ENCODE measurements around the gene C11orf98.
A peak's percentile ranks its signal among the peaks of the same experiment; 100 is the strongest.
"Not testable (repeated sequence)": the region's sequence is repeated elsewhere in the genome, so short reads cannot be mapped to it uniquely, and the experiment has no call there.

C11orf98 gene

DNA sequence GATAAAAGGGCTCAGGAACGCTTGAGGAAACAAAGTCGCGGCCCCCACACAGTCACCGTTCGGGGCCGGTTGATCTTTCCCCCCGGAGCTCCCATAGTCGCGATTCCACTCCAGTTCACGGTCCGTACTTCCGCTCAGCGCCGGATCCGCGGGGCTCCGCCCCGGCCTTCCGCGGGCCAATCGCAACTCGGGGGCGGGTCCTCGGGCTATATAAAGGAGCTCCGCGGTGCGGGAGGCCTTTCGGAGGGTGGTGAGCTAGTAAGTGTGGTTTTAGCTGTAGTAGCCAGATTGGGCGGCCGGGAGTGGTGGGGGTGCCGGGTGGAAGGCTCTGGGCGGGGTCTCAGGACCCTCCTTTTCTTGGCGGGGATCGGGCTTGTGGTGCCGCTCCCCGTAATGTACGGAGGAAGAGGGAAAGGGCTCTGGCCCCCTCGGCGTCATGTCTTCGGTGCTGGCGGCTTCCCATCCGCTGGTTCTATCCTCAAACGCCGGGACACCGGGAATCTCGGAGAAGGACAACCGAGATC lies at the start of gene C11orf98, which contains the start of gene CSKMT:
C11orf98 (minus strand) TSS at position 136 of the 524 bp plus-strand sequence; CDS start at position 95, 41 bp downstream.
CSKMT (plus strand) TSS at position 238 of the 524 bp plus-strand sequence. CDS start 568 bp downstream, outside the sequence.
- DNase-seq = peak; percentile 95

DNA sequence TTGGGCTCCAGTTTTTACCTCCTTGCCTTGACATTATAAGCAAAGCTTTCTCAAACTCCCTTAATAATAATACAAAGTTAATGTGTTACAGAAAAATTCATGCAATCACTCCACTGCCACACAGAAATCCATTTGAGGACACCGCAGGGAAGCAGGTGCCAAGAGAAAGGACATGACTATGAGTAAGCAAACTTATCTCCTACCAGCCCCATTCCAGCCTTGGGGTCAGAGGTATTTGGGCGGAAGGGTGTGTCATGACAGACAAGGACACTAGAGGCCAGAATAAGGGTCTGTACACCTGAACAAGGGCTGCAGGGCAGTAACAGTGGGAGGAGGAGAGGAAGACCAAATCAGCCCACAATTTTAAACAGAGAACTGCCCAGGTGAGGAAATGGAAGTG lies 48.3 kb upstream of the C11orf98 start:
- no peak for DNase-seq

DNA sequence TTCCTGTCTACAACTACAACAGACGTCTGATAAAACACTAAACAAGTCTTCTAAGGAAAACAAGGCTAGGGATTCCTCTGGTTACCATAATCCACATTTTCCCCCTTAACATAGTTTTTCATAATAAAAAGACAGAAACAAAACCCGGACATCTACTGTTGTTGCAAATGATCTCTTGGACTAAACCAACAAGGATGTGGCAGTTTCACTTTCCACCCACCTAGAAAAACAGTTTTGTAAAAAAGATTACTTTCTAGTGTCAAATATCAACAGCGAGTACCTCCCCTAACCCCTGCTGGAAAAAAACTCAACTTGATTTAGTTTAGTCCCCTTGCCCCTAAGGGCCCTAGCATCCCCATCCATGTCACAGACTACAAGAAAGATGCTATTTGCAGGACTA lies 47.9 kb upstream of the C11orf98 start:
- DNase-seq = no peak

DNA sequence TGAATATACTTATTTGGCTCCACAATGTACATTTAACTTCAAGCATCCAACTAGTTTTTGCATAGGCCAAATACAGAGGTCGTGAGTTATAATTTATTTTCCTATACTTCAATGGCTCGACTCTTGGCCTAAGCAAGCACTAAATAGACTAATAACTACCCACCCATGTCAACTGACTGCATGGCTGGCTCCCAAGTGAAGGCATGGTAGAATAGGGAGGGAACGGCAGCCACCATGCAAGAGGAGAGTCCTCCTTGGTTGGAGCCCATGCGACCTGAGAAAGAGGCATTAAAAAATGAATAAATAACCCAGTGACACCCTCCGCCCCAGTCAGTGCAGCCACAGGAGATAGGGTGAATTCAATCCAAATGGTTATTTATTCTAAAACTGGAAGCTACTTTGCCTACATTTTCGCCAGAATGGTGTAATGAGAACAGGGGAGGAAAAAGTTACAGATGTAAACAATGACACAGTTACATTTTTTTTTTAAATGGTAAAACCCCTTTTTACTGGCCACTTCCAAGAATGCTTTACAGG lies 47.3 kb upstream of the C11orf98 start:
- DNase-seq = no peak

DNA sequence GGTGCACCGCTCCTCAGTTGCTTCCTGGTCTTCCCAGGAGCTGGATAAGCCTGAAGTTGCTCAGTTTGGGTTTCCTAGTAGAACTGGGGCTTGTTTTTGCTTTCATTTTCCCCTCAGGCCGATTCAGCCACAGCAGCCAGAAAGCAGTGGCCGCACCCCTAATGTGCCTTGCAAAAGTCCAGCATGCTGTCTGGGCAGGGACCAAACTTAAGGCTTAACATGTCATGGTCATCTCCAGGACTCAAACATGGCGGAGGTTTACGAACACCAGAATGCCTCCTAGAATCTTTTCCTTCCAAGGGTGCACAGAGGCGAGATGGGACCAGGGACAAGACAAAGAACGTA lies 45.0 kb upstream of the C11orf98 start:
- DNase-seq = no peak

DNA sequence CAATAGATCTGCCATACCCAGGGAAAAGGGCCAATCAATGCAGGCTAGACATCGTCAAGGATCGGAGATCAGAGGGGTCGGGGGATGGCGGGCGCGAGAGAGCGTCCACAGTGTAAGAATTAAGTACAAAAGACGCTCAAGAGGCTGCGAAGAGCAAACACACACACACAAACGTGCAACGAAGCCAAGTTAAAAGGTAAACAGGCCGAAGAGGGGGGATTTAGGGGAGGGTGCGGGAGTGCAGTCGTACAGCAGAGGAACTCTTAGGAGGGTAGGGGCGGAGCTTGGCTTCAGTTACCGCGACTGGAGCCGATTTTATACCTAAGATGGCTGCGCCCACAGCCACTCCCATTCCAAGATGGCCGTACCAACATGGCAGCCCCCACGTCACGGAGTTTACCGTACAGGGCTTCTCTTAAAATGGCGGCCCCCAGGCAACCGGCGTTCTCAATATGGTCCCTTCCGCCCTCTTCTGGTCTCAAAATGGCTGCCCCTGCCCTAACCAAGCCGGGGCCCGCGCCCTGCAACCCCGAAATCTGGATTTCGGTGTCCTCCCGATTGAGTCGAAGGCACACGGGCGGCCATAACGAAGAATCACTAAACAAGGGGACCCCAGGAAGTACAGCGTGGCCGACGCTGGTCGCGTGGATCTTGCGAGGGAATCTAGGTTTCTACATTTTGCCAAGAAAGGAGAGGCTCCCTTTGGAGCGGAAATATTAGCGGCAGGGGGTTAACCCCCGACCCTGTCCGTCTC lies 44.4 kb upstream of the C11orf98 start:
- peak; percentile 95 to 99 for DNase-seq

DNA sequence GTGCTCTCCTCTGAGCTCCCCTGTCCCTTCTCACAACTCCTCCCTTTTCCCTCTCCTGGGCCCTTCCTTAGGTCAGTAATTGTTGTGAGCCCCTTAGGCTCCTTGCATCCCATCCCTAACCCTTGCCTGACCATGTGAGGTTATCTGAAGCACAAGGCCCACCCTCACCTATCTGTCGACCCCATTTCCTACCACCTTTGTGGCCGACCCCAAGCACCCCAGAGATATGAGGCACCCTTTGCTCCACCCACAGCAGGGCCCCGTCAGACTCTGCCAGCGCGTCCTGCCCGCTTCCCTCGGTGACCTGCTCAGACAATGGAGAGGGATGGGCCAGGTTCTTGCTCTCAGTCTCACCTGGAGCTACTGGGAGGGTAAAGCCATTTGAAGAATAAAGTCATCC lies 43.8 kb upstream of the C11orf98 start:
- DNase-seq = no peak

DNA sequence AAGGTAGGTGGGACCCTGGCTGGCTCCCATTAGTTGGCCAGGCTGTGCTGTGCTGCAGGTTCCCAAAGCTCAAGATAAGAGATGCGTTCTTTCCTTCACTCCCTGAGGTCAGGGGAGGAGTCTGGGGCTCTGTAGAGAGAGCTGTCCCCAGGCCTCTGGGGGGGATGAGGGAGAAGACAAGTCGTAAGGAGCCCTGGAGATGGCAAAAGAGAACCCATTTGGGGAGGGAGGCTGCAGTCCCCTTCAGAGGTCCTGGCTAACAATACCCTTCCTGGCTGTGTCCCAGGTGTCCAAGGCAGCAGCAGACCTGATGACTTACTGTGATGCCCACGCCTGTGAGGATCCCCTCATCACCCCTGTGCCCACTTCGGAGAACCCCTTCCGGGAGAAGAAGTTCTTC lies 43.4 kb upstream of the C11orf98 start:
- no peak for DNase-seq

DNA sequence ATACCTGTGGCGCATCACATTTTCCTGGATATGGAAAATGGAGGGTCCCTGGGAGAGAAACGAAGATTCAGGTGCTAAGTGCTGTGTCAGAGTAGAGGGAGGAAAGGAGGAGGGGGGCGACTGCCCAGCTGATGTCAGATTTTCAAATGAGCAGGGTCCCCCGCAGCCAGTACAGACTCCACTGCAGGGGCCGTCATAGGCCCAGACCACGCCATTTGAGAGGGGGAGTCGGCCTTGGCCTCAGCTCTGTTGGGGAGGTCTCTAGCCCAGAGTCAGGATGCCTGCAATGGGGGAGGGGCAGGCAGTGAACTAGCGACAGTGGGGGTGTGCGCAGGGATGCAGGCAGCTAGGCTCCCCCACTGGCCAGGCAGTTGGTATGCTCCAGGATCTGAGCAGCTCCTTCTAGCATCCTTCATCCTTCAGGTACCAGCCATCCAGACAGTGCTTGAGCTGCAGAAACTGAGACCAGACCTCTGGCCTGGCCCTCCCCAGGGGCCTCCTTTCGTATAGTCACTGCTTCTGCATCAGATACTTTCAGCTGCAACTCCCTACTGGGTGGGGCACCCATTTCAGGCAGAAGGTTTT lies 42.4 kb upstream of the C11orf98 start, which contains the start of the genes BSCL2 and GNG3:
BSCL2 (minus strand) TSS at position 148 of the 585 bp plus-strand sequence. CDS start 229 bp downstream, outside the sequence.
GNG3 (plus strand) TSS at position 400 of the 585 bp plus-strand sequence. CDS start 620 bp downstream, outside the sequence.
- peak; percentile 61 to 84 for DNase-seq

DNA sequence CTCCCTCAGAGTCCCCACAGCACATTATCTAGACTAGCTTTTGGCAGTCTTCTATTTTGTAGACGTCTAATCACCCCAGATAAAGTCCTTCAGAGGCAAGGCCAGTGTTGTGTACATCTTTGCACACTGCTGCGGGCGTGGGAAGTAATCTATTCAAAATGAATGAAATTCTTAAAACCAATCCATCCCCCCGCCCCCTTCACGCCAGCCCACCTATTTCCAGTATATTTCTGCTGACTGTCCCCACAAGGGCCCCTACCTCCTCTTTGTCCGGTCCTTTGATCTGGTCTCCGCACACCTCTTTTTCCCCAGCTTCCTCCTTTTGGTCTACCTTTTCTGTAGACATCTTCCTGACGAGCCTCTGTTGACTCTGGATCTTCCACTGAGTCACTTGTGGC lies 41.8 kb upstream of the C11orf98 start:
- DNase-seq = no peak

DNA sequence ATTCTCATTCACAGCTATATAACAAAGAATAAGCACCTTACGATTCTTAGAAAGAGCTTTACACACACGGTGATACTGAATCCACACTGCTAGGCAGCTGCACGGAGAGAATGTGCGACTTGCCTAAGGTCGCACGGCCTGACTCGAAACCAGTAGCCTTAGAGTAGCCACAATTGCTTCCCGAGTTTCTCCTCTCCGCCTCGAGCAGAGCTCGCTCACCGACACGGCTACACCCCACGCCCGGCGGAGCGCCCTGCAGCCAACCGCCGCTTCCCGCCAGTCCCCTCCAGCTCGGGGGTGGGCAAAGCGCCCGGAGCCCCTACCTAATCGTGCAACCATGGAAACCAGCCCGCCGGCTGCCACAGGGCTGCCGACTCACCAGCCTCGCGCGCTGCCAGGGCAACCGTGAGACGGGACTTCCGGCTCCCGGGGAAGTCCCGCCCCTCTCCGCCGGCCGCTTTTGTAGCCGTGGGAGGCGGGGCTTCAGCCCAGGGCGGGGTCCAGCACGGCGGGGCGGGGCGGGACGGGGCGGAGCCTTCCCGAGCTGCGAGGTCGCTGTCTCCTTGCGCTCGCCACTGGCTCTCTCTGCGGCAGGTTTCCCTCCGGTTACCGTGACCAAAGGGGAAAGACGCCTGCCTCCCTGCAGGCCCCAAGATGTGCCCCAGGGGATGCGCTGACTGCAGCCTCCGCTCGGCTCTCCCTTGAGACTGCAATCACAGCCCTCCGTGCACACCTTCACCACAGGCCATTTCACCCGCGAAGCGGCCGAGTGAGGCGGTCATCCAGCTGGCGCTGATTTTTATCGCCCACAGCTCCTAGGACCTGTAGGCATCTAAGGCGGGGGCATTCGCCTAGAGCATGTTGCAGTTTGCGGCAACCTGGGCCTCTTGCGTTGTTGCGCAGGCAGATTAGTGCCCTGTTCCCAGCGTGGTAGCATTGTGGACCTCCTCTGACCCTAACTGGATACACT lies 41.2 kb upstream of the C11orf98 start:
- DNase-seq = peak; percentile 92 to 95

DNA sequence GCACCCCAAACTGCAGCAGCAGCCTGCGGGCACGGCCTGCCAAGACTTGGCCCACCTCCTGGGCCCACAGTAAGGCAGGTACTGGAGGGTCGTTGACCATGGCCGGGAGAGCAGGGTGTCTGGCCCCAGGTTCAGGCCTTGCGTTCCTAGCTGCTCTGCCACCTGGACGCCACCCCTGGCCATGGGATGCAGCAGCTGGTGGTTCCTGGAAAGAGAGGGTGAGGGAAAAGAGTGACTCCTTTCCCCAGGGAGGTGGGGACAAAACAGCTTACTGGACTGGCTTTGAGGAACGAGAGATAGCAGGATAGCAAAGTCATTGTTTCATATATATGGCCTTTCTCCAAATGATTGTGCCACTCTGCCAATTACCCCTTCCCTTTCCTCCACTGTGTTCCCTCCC lies 40.4 kb upstream of the C11orf98 start:
- DNase-seq = no peak

DNA sequence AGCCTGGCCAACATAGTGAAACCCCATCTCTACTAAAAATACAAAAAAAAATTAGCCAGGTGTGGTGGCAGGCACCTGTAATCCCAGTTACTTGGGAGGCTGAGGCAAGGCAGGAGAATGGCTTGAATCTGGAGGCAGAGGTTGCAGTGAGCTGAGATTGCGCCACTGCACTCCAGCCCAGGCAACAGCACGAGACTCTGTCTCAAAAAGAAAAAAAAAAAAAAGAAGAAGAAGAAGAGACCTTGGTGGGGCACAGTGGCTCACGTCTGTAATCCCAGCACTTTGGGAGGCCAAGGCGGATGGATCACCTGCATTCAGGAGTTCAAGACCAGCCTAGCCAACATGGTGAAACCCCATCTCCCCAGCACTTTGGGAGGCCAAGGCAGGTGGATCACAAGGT lies 38.9 kb upstream of the C11orf98 start:
- DNase-seq = not testable (repeated sequence)

DNA sequence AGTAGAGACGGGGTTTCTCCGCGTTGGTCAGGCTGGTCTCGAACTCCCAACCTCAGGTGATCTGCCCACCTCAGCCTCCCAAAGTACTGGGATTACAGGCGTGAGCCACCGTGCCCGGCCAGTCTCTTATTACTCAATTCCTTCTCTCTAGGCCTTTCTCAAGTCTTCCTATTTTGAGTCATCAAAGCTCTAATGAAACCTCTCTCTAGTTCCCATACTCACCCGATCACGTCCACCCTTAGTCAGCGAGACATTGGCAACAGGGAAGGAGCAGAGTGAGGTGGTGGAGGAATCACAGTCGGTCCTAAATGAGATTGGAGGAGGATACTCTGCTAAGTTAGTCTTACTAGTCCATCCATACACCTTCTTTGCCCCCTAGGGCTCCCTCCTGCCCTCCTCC lies 37.2 kb upstream of the C11orf98 start:
- no peak for DNase-seq

DNA sequence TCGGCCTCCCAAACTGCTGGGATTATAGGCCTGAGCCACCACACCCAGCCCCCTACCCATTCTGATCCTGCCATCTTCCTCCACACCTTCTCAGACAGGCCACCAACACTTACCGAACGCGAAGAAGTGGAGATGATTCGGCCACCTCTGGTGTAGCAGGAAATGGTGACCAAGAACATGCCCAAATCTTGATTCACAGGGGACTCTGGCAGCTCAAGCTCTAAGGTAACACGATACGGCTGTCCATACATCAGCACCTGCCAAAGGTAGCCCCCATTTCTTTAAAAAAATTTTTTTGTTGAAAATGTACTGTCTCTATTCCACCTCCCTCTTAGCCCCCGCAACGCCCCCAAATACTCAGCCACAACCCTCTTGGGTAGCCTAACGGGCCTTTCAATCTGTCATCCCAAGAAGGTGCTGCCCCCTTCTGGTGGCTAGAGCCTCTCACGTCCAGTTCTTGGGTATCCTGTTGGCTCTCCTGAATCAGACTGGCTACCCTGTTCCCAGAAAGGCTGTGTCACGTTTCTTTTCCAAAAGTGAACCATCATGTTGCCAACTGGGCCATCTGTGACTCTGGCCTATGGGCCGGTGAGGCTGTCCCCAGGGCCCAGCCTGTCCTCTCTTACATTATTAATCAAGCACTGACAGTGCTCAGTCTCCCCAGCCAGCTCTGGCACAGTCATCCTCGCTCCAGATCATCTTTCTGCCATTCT lies 29.6 kb upstream of the C11orf98 start:
- peak; percentile 41 to 71 for DNase-seq

DNA sequence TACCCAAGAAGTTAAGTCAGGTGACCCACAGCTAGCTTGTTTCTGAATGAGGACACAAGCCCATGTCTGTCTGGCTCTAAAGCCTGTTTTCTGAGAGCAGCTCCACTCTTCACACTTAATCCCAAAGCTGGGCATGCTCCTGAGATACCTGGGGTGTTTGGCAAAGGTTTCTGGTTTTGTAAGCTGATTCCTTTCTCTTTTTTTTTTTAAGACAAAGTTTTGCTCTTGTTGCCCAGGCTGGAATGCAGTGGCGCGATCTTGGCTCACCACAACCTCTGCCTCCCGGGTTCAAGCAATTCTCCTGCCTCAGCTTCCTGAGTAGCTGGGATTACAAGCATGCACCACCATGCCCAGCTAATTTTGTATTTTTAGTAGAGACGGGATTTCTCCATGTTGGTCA lies 28.6 kb upstream of the C11orf98 start:
- not testable (repeated sequence) for DNase-seq

DNA sequence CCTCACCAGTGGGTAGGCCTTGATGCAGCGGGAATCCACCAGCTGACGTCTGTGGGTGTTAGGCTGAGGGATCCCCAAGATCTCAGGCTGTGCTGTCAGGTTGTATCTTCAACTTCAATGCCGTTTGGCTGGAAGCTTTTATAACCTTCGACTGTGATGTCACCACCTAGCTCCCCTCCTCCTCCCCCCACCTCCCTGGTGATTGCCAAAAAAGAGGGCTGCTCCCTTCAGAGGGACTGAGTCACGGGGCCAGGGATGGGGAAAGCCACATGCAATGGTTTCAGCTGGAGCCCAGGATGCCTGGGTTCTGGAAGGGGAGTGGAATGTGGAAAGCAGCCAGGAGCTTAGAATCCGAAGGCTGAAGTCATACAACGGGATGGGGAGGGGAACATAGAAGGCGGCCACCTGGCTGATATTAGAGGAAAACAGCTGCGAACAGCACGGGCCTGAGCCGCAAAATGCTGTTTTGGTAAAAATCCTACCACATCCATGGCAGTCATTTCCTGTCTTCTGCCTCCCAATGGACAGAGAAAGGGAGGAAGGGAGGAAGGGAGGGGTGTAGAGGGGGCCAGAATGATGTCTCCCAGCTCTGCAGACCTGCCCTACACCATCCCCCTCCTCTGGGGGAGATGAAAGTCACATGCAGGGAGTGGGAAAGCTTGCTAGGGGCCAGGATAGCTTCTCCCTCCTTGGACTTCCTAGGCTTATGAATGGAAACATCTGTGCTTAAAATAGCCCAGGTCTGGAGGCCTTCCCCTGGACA lies 24.6 kb upstream of the C11orf98 start, which contains the start of gene LRRN4CL:
LRRN4CL (minus strand) TSS at position 110 of the 763 bp plus-strand sequence. CDS start 1,022 bp downstream, outside the sequence.
- peak in 1 of 2 donors; percentile 46 for DNase-seq

DNA sequence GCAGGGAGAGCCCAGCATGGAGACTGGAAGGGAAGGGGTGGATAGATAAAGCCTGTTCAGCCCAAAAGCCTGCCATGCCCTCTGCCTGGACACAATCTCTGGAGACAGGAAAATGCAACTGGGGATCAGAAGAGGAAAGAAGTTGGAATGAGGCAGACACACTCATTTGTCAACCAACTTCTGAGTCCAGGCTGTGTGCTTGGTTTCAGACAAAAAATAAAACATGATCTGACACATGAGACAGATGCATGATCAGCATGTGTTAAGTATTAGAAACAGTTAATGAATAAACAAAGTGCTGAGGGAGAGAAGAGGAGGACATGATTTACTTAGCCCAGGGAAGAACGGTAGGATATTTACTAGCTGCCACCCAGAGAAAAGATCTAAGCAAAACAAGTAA lies 23.5 kb upstream of the C11orf98 start:
- no peak for DNase-seq

DNA sequence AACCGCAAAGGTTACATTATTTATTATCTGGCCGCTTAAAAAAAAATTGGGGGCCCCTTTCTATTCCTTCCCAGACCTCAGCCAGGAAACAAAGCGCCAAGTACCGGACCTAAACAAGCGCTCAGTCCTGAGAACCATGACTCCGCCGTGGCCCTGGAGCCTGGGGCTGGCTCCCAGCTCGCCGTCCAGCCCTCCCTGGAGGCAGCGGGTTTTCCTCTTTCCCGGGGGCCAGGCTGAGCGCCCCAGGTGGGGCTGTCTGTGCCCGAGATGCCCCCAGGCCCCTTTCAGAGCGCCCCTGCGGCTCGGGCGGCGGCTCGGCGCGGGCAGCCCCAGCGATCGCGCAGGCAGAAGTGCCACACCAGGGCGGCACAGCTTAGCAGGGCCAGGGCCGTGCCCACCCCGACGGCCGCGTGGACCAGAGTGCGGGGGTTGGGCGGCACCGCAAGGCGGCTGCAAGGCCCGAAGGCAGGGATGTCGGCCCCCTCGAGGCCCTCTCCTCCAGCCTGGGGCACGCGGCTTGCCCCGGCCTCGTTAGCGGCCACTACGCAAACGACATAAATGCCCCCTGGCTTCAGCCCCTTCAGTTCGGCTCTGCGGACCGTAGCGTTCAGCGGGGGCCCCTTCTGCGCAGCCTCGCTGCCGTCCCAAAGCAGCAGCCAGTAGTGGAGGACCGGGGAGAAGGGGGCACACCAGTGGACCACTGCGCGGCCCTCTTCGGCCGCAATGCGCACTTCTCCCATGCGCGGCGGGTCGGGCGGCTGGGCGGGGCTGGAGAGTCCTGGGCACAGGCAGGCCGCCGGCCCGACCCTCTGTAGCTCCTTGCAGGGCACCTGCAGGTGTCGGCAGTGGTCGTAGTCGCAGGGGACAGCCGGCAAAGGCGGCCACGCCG lies 22.7 kb upstream of the C11orf98 start:
- DNase-seq = no peak

DNA sequence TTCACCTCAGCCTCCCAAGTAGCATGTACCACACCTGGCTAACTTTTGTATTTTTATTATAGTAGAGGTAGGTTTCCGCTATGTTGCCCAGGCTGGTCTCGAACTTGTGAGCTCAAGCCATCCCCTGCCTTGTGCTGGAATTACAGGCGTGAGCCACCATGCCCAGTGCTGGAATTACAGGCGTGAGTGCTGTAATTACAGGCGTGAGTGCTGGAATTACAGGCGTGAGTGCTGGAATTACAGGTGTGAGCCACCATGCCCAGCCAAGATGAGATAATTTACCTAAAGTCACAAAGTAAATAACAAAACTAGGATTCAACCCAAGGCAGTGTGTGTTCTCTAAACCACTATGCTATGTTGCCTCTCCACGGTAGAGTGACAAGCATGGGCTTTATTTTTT lies 17.5 kb upstream of the C11orf98 start:
- no peak for DNase-seq
